ENCODE results near the gene FOXR1.
"Not testable (repeated sequence)": the region's sequence is repeated elsewhere in the genome, so short reads cannot be mapped to it uniquely, and the experiment has no call there.

FOXR1 gene

GRCh38 chr11:118980191-118980881, 8.8 kb downstream of the FOXR1 start:
- Histone ChIP-seq H3K27ac (no peak overlapping the region), H3K9me3 (no peaks in the 10 kb centered on the region), H3K36me3 (no peaks in the 10 kb centered on the region), H3K27me3 (no peaks in the 10 kb centered on the region), H3K4me3 (ENCODE audit: low read depth in 1 of 2, low read length in 1 of 2) (no peak overlapping the region), H3K4me1 (ENCODE audit: control insufficient read depth in 1 of 2, insufficient read depth in 1 of 2, low read depth in 1 of 2, low read length in 1 of 2) (peaks cover 6 to 8% of the 10 kb centered on the region in 2 experiments)
- no peak for TF ChIP-seq CTCF (IDR thresholded peaks at IDR 0.05)

DNA sequence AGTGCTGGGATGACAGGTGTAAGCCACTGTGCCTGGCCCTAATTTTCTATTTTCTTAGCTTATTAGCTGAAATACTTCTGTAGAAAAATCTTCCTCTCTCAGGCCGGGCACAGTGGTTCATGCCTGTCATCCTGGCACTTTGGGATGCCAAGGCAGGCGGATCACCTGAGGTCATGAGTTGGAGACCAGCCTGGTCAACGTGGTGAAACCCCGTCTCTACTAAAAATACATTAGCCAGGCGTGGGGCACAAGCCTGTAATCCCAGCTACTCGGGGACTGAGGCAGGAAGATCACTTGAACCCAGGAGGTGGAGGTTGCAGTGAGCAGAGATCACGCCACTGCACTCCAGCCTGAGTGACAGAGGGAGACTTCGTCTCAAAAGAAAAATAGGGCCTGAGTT, 12.8 kb downstream of the FOXR1 start:
- H3K4me1 ChIP-seq (ENCODE audit: control insufficient read depth in 1 of 2, insufficient read depth in 1 of 2, low read depth in 1 of 2, low read length in 1 of 2); H3K36me3 ChIP-seq; H3K9me3 ChIP-seq; H3K4me3 ChIP-seq (ENCODE audit: low read depth in 1 of 2, low read length in 1 of 2); H3K27ac ChIP-seq; H3K27me3 ChIP-seq: not testable (repeated sequence)

GRCh38 chr11:118984825-118985224, 13.3 kb downstream of the FOXR1 start:
- no peaks in the 10 kb centered on the region for H3K36me3 ChIP-seq
- no peaks in the 10 kb centered on the region for H3K9me3 ChIP-seq
- H3K4me1 ChIP-seq (ENCODE audit: control insufficient read depth in 1 of 2, insufficient read depth in 1 of 2, low read depth in 1 of 2, low read length in 1 of 2): peaks cover 6 to 8% of the 10 kb centered on the region in 2 experiments
- no peak overlapping the region for H3K4me3 ChIP-seq (ENCODE audit: low read depth in 1 of 2, low read length in 1 of 2)
- no peak for TF ChIP-seq CTCF (IDR thresholded peaks at IDR 0.05)
- no peak overlapping the region for H3K27ac ChIP-seq
- H3K27me3 ChIP-seq: no peaks in the 10 kb centered on the region

- TF ChIP-seq CTCF (IDR thresholded peaks at IDR 0.05): no peak
- Histone ChIP-seq H3K4me1 (ENCODE audit: control insufficient read depth in 1 of 2, insufficient read depth in 1 of 2, low read depth in 1 of 2, low read length in 1 of 2) (peaks cover 0 to 4% of the 10 kb centered on the region in 2 experiments), H3K9me3 (no peaks in the 10 kb centered on the region), H3K27me3 (no peaks in the 10 kb centered on the region), H3K27ac (no peak overlapping the region), H3K4me3 (ENCODE audit: low read depth in 1 of 2, low read length in 1 of 2) (no peak overlapping the region), H3K36me3 (no peaks in the 10 kb centered on the region)
Observed at GRCh38 chr11:118988280-118988679, 16.7 kb downstream of the FOXR1 start.

DNA sequence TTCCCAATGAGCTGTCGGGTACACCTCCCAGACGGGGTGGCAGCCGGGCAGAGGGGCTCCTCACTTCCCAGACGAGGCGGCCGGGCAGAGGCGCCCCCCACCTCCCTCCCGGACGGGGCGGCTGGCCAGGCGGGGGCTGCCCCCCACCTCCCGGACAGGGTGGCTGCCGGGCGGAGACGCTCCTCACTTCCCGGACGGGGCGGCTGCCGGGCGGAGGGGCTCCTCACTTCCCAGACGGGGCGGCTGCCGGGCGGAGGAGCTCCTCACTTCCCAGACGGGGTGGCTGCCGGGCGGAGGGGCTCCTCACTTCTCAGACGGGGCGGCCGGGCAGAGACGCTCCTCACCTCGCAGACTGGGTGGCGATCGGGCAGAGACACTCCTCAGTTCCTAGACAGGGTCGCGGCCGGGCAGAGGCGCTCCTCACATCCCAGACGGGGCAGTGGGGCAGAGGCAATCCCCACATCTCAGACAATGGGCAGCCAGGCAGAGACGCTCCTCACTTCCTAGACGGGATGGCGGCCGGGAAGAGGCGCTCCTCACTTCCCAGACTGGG, 20.0 kb downstream of the FOXR1 start:
- not testable (repeated sequence) for H3K4me3 ChIP-seq (ENCODE audit: low read depth in 1 of 2, low read length in 1 of 2); H3K9me3 ChIP-seq; H3K27ac ChIP-seq; H3K36me3 ChIP-seq; H3K27me3 ChIP-seq; H3K4me1 ChIP-seq (ENCODE audit: control insufficient read depth in 1 of 2, insufficient read depth in 1 of 2, low read depth in 1 of 2, low read length in 1 of 2)

- no peak for TF ChIP-seq CTCF (IDR thresholded peaks at IDR 0.05)
- H3K36me3 ChIP-seq: peaks cover 22% of the 10 kb centered on the region
- H3K4me3 ChIP-seq (ENCODE audit: low read depth in 1 of 2, low read length in 1 of 2): peak overlapping the region; percentile 65 to 76
- peaks cover 20 to 22% of the 10 kb centered on the region in 2 experiments for H3K4me1 ChIP-seq (ENCODE audit: control insufficient read depth in 1 of 2, insufficient read depth in 1 of 2, low read depth in 1 of 2, low read length in 1 of 2)
- peak overlapping the region; percentile 77 for H3K27ac ChIP-seq
- H3K27me3 ChIP-seq: no peaks in the 10 kb centered on the region
- no peaks in the 10 kb centered on the region for H3K9me3 ChIP-seq
Observed at GRCh38 chr11:118996926-118997626, 25.5 kb downstream of the FOXR1 start.

All from neutrophil (primary cell).